ENCODE results near the gene SYNPR.

Gene SYNPR

DNA sequence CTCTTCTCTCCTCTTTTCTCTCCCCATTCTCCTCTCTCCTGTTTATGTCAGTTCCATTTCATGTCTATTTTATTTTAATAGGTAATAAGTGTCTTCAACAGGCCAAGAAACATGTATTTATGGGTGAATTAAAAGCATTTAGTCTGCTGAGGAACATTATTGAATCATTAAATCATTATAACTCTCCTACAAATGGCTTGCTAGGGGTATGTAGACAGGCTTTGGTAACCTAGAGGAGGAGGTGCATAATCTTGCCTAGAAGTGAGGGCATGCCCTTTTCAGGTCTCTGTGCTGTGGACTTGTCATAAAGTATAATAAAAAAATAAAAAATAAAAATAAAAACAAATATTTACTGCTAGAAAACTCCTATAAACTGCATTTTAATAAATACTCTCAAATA, 285.5 kb downstream of the SYNPR start:
- H3K4me3 ChIP-seq (ENCODE audit: control insufficient read depth, low read depth, low read length): no peak overlapping the region
- no peak for DNase-seq (ENCODE audit: low read depth)
- TF ChIP-seq, protein P1, sequence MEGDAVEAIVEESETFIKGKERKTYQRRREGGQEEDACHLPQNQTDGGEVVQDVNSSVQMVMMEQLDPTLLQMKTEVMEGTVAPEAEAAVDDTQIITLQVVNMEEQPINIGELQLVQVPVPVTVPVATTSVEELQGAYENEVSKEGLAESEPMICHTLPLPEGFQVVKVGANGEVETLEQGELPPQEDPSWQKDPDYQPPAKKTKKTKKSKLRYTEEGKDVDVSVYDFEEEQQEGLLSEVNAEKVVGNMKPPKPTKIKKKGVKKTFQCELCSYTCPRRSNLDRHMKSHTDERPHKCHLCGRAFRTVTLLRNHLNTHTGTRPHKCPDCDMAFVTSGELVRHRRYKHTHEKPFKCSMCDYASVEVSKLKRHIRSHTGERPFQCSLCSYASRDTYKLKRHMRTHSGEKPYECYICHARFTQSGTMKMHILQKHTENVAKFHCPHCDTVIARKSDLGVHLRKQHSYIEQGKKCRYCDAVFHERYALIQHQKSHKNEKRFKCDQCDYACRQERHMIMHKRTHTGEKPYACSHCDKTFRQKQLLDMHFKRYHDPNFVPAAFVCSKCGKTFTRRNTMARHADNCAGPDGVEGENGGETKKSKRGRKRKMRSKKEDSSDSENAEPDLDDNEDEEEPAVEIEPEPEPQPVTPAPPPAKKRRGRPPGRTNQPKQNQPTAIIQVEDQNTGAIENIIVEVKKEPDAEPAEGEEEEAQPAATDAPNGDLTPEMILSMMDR (IDR thresholded peaks at IDR 0.05; ENCODE audit: control insufficient read depth, insufficient read depth, low read depth, low read length, missing control alignments): no peak

DNA sequence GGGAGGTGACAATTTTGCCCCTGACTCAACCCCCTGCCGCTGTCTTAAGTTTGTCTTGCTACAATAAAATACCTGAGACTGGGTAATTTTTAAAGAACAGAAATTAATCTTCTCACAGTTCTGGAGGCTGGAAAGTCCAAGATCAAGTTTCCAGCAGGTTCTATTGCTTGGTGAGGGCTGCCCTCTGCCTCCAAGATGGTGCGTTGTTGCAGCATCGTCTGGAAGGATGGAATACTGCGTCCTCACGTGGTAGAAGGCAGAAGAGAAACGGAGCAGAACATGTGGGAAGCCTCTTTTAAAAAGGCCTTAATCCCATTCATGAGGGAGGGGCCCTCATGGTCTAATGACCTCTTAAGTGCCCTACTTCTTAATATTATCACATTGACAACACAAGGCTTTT, 287.1 kb downstream of the SYNPR start:
- no peak overlapping the region for H3K4me3 ChIP-seq (ENCODE audit: control insufficient read depth, low read depth, low read length)
- TF ChIP-seq, protein P1 (IDR thresholded peaks at IDR 0.05; ENCODE audit: control insufficient read depth, insufficient read depth, low read depth, low read length, missing control alignments): no peak
- DNase-seq (ENCODE audit: low read depth): no peak

DNA sequence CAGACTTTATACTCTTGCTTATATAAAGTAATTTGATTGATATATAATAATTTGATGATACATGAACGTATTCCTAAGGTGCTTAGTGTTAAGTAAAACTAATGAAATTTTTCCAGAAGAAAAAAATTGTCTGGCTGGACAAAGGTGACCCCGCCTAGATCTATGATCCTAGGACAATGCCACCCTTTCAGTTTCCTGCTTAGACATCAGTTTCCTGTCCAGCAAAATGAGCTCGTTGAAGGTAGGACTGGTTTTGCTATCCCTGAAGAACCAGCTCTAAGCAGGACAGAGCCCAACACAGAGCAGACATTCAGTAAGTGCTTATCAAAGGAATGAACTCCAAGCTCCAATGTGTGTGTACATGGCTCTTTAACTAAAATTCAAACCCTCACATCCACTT, 293.6 kb downstream of the SYNPR start:
- TF ChIP-seq, protein P1 (IDR thresholded peaks at IDR 0.05; ENCODE audit: control insufficient read depth, insufficient read depth, low read depth, low read length, missing control alignments): no peak
- H3K4me3 ChIP-seq (ENCODE audit: control insufficient read depth, low read depth, low read length): no peak overlapping the region
- DNase-seq (ENCODE audit: low read depth): no peak

DNA sequence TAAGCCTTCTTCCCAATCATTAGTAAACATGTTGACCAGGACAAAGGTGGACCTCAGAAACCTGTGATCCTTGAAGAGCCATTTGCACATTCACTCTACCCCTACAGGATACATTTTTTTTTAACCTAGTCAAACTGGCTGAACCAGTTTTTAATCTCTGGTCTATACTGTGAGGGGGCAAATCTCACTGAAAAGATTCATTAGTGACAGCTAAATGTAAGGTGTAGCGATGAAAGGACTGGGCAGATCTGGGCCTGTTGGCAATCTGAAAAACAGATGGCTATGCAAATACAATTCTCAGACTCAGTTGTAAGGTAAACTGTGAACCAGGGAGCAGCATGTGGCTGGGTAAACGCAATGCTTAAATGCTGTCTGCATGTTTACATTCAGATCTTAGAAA, 298.7 kb downstream of the SYNPR start:
- TF ChIP-seq, protein P1 (IDR thresholded peaks at IDR 0.05; ENCODE audit: control insufficient read depth, insufficient read depth, low read depth, low read length, missing control alignments): no peak
- no peak overlapping the region for H3K4me3 ChIP-seq (ENCODE audit: control insufficient read depth, low read depth, low read length)
- DNase-seq (ENCODE audit: low read depth): no peak

DNA sequence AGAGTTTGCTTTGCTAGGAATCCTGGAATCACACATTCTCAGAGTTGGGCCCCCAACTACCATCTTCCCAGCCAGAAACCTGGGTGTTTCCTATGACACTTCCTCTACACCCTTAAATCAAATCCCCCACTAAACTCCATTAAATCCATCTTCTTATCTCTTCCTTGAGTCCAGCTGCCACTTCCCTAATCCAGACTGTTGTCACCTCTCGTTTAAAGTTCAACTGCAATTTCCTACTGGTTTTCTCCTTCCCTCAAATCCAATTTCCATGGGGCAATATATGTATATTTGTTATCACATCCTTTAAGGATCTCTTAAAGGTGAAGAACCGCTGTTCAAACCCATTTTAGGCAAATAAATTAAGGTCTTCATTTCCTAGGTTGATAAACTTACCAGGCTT, 300.8 kb downstream of the SYNPR start:
- no peak for DNase-seq (ENCODE audit: low read depth)
- TF ChIP-seq, protein P1 (IDR thresholded peaks at IDR 0.05; ENCODE audit: control insufficient read depth, insufficient read depth, low read depth, low read length, missing control alignments): no peak
- H3K4me3 ChIP-seq (ENCODE audit: control insufficient read depth, low read depth, low read length): no peak overlapping the region

DNA sequence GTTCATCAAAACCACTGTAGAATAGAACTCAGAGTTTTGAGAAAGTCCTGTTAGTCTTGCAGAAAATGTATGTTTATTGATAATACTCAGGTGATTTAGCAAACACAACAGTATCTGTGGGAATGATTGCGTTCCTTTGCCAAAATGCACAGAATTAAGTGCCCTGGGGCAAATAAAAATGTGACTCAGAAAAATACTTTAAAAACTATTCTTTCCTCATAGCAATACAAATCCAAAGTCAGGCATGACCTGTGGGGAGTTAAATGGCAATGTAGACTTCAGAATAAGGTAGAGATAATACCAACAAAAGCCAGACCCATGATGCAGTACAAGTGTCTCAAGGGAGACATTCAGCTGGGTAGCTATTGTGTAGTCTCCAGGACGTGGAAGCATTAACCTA, 302.0 kb downstream of the SYNPR start:
- H3K4me3 ChIP-seq (ENCODE audit: control insufficient read depth, low read depth, low read length): no peak overlapping the region
- no peak for DNase-seq (ENCODE audit: low read depth)
- TF ChIP-seq, protein P1 (IDR thresholded peaks at IDR 0.05; ENCODE audit: control insufficient read depth, insufficient read depth, low read depth, low read length, missing control alignments): no peak

DNA sequence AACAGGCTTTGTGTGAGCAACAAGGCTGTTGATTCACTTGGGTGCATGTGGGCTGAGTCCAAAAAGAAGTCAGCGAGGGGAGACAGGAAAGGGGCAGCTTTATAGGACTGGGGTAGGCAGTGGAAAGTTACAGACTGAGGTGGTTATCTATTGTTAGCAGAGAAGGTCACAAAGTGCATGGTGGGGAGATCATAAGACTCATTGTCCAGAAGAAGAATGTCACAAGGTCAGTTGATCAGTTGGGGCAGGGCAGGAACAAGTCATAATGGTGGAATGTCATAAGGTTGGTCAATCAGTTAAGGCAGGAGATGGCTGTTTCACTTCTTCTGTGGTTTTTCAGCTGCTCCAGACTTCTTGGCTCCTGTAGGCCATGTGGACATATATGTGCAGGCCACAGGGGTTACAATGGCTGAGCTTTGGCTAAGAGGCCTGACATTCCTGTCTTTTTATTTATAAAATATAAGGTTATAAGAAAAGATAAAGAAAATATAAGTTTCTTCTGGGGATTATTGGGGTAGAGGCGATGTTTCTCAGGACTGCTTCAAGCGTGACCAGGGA, 304.9 kb downstream of the SYNPR start:
- no peak overlapping the region for H3K4me3 ChIP-seq (ENCODE audit: control insufficient read depth, low read depth, low read length)
- TF ChIP-seq, protein P1 (IDR thresholded peaks at IDR 0.05; ENCODE audit: control insufficient read depth, insufficient read depth, low read depth, low read length, missing control alignments): no peak
- no peak for DNase-seq (ENCODE audit: low read depth)
